ENCODE data around the gene INAFM2.

The INAFM2 gene

GRCh38 chr15:40323953-40324937 is 753 bp downstream of the INAFM2 start:
- TF ChIP-seq TAF1 (IDR thresholded peaks at IDR 0.05; ENCODE audit: borderline replicate concordance, insufficient read depth, low read length) (no peak), FOXP2 (optimal IDR thresholded peaks at IDR 0.05; ENCODE audit: borderline replicate concordance, extremely low read depth, extremely low read length, insufficient read depth) (no peak), REST (IDR thresholded peaks at IDR 0.05; ENCODE audit: insufficient read depth in 1 of 2, low read depth in 2 of 2, low read length in 2 of 2) (no peak), SIN3A (IDR thresholded peaks at IDR 0.05; ENCODE audit: borderline replicate concordance, insufficient read depth, low read length) (no peak), POLR2AphosphoS5 (IDR thresholded peaks at IDR 0.05; ENCODE audit: low read depth, low read length) (no peak)

GRCh38 chr15:40325188-40325587 is 1.7 kb downstream of the INAFM2 start:
- TF ChIP-seq SIN3A (IDR thresholded peaks at IDR 0.05; ENCODE audit: borderline replicate concordance, insufficient read depth, low read length) (no peak), REST (IDR thresholded peaks at IDR 0.05; ENCODE audit: insufficient read depth in 1 of 2, low read depth in 2 of 2, low read length in 2 of 2) (no peak), POLR2AphosphoS5 (IDR thresholded peaks at IDR 0.05; ENCODE audit: low read depth, low read length) (no peak), TAF1 (IDR thresholded peaks at IDR 0.05; ENCODE audit: borderline replicate concordance, insufficient read depth, low read length) (no peak), FOXP2 (optimal IDR thresholded peaks at IDR 0.05; ENCODE audit: borderline replicate concordance, extremely low read depth, extremely low read length, insufficient read depth) (no peak)

- TF ChIP-seq POLR2AphosphoS5 (IDR thresholded peaks at IDR 0.05; ENCODE audit: low read depth, low read length) (no peak), REST (IDR thresholded peaks at IDR 0.05; ENCODE audit: insufficient read depth in 1 of 2, low read depth in 2 of 2, low read length in 2 of 2) (no peak), SIN3A (IDR thresholded peaks at IDR 0.05; ENCODE audit: borderline replicate concordance, insufficient read depth, low read length) (no peak), TAF1 (IDR thresholded peaks at IDR 0.05; ENCODE audit: borderline replicate concordance, insufficient read depth, low read length) (no peak), FOXP2 (optimal IDR thresholded peaks at IDR 0.05; ENCODE audit: borderline replicate concordance, extremely low read depth, extremely low read length, insufficient read depth) (no peak)
Observed at GRCh38 chr15:40325700-40326099, 2.2 kb downstream of the INAFM2 start.

DNA sequence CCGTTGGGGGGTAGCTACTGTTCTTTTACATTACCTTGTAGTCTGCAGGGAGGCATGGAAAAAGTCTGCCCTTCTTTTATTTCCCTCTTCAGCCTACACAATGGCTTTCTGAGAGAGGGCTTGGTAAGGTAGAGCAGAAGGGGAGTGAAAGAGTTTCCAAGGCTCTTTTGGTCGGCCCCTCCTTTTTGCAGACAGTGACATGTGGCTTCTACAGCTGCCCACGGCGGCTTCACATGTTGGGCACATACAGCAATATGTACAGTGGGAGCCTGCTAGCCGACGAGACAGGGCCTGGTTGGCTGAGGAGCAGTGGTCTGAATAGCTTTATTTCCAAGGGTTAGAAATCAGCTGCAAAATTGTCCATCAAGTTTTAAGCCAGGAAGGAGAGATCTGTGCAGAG is 4.0 kb downstream of the INAFM2 start:
- TF ChIP-seq REST (IDR thresholded peaks at IDR 0.05; ENCODE audit: insufficient read depth in 1 of 2, low read depth in 2 of 2, low read length in 2 of 2) (no peak), TAF1 (IDR thresholded peaks at IDR 0.05; ENCODE audit: borderline replicate concordance, insufficient read depth, low read length) (no peak), FOXP2 (optimal IDR thresholded peaks at IDR 0.05; ENCODE audit: borderline replicate concordance, extremely low read depth, extremely low read length, insufficient read depth) (no peak), SIN3A (IDR thresholded peaks at IDR 0.05; ENCODE audit: borderline replicate concordance, insufficient read depth, low read length) (no peak), POLR2AphosphoS5 (IDR thresholded peaks at IDR 0.05; ENCODE audit: low read depth, low read length) (no peak)
